Breast epithelium (tissue), 4 donors: ENCODE data around the gene MAK. TPM values are rescaled to one million over a fixed set of nuclear protein-coding genes. Genes with fewer than 3 reads are reported as not detected.

ENCODE experiments used
- DNase-seq, 2 donors: peaks; one replicate each; pipeline ENCODE4 v3.0.0-alpha.2; 2019; ENCODE audit warnings: low spot score in 2 of 2
- H3K27ac ChIP-seq, 2 donors: fragments of 200-600 bp; sonication (generic) in 1 of 2; one replicate each; pipeline ENCODE4 v1.5.1; 2016 to 2019; ENCODE audit warnings: mild to moderate bottlenecking in 1 of 2
- H3K27me3 ChIP-seq, 2 donors: fragments of 200-600 bp; sonication (generic) in 1 of 2; one replicate each; pipeline versions ENCODE4 v1.5.1 to v1.6.0; 2017 to 2019; ENCODE audit warnings: control low read depth in 1 of 2, mild to moderate bottlenecking in 1 of 2
- H3K36me3 ChIP-seq: fragments of 200-600 bp; one replicate; pipeline ENCODE4 v1.5.1; 2019
- H3K4me1 ChIP-seq, 2 donors: fragments of 200-600 bp; sonication (generic); one replicate each; pipeline ENCODE4 v1.5.1; 2016 to 2019; ENCODE audit warnings: control low read depth in 1 of 2
- H3K4me3 ChIP-seq, 3 donors: fragments of 200-600 bp; sonication (generic); 1 replicate in 2 of 3; 2 replicates in 1 of 3; pipeline ENCODE4 v1.5.1; 2016 to 2019; ENCODE audit warnings: mild to moderate bottlenecking in 3 of 3, moderate library complexity in 2 of 3
- H3K9me3 ChIP-seq, 2 donors: fragments of 200-600 bp; sonication (generic) in 1 of 2; one replicate each; pipeline ENCODE4 v1.5.1; 2016 to 2019; ENCODE audit warnings: control low read depth in 1 of 2
- CTCF ChIP-seq, 3 donors: fragments of 450-650 bp; IDR thresholded peaks; one replicate each; pipeline ENCODE4 v1.5.1; 2016 to 2017; ENCODE audit warnings: antibody characterized with exemption in 3 of 3, mild to moderate bottlenecking in 3 of 3, moderate library complexity in 3 of 3
- POLR2A ChIP-seq: fragments of 450-650 bp; IDR thresholded peaks from one replicate; pipeline ENCODE4 v1.6.1; 2016; ENCODE audit warnings: antibody characterized with exemption, mild to moderate bottlenecking, moderate library complexity
- POLR2AphosphoS5 ChIP-seq, 3 donors: sonication (generic); formaldehyde crosslinking; IDR thresholded peaks; one replicate each; pipeline ENCODE4 v1.6.1; 2017; ENCODE audit warnings: antibody characterized with exemption in 3 of 3
- intact Hi-C: fragments of 100-400 bp; cut with DNase I; formaldehyde crosslinking; loops from one replicate; pipeline ENCODE4 v1.15.1; 2023; ENCODE audit warnings: low total_unique reads
- total RNA-seq, 3 donors: library from RNA; depleted of rRNA; stranded (reverse); fragments of >200 nt; gene quantifications; one replicate each; pipeline ENCODE4 v1.1.0, GENCODE V29; 2016

The MAK gene
- total RNA-seq, 3 donors from 2014 or later, result 0.16 to 0.98 (median 0.59) TPM

GRCh38 chr6:10749734-10750133 lies 88.6 kb downstream of the MAK start:
- Histone ChIP-seq H3K4me3 (no peak overlapping the region), H3K4me1 (peaks cover 0 to 11% of the 10 kb centered on the region in 2 donors), H3K27ac (no peak overlapping the region), H3K36me3 (no peaks in the 10 kb centered on the region), H3K9me3 (no peaks in the 10 kb centered on the region), H3K27me3 (no peaks in the 10 kb centered on the region)
- no peak for DNase-seq
- TF ChIP-seq CTCF (IDR thresholded peaks at IDR 0.05), result no peak
- no peak for TF ChIP-seq POLR2A
- TF ChIP-seq POLR2AphosphoS5 (IDR thresholded peaks at IDR 0.05), result no peak
- intact Hi-C loops, result no loop called here

GRCh38 chr6:10747251-10747972 lies 90.9 kb downstream of the MAK start, which contains the start of gene TMEM14B:
Gene TMEM14B (plus strand): TSS chr6:10747805. CDS start chr6:10749246, 1,441 bp downstream.
- Histone ChIP-seq H3K4me3 (peak within 1 kb of the TSS; percentile 57 to 77 (median 69)), H3K36me3 (no peaks in the 10 kb centered on the region), H3K27me3 (no peaks in the 10 kb centered on the region), H3K4me1 (peaks cover 0 to 11% of the 10 kb centered on the region in 2 donors), H3K9me3 (no peaks in the 10 kb centered on the region), H3K27ac (peak within 1 kb of the TSS; percentile 75 to 84)
- DNase-seq, result peak; percentile 98 to 100
- intact Hi-C loops, result no loop called here
- no peak for TF ChIP-seq CTCF (IDR thresholded peaks at IDR 0.05)
- peak; percentile 57 for TF ChIP-seq POLR2A
- peak; percentile 71 to 89 (median 85) for TF ChIP-seq POLR2AphosphoS5 (IDR thresholded peaks at IDR 0.05)

- TF ChIP-seq POLR2A, result no peak
- TF ChIP-seq CTCF (IDR thresholded peaks at IDR 0.05), result no peak
- TF ChIP-seq POLR2AphosphoS5 (IDR thresholded peaks at IDR 0.05), result no peak
These were observed 91.5 kb downstream of the MAK start for GRCh38 chr6:10746915-10747250.

GRCh38 chr6:10745116-10745515 lies 93.2 kb downstream of the MAK start:
- TF ChIP-seq POLR2AphosphoS5 (IDR thresholded peaks at IDR 0.05), result no peak
- TF ChIP-seq POLR2A, result no peak
- TF ChIP-seq CTCF (IDR thresholded peaks at IDR 0.05), result no peak
- Histone ChIP-seq H3K9me3 (no peaks in the 10 kb centered on the region), H3K4me3 (no peak overlapping the region), H3K36me3 (no peaks in the 10 kb centered on the region), H3K4me1 (peaks cover 0 to 11% of the 10 kb centered on the region in 2 donors), H3K27me3 (no peaks in the 10 kb centered on the region), H3K27ac (no peak overlapping the region)
- intact Hi-C loops, result no loop called here
- no peak for DNase-seq

More at GRCh38 chr6:10746915-10747250, 91.5 kb downstream of the MAK start:
- H3K36me3 ChIP-seq, result no peaks in the 10 kb centered on the region
- intact Hi-C loops, result no loop called here
- peak overlapping the region; percentile 57 to 77 (median 69) for H3K4me3 ChIP-seq
- peak overlapping the region; percentile 75 to 84 for H3K27ac ChIP-seq
- peaks cover 0 to 11% of the 10 kb centered on the region in 2 donors for H3K4me1 ChIP-seq
- no peaks in the 10 kb centered on the region for H3K9me3 ChIP-seq
- DNase-seq, result no peak
- no peaks in the 10 kb centered on the region for H3K27me3 ChIP-seq

- Histone ChIP-seq H3K9me3 (no peaks in the 10 kb centered on the region), H3K4me1 (peaks cover 0 to 3% of the 10 kb centered on the region in 2 donors), H3K27me3 (no peaks in the 10 kb centered on the region), H3K4me3 (no peak overlapping the region), H3K27ac (no peak overlapping the region), H3K36me3 (no peaks in the 10 kb centered on the region)
- DNase-seq, result no peak
- TF ChIP-seq CTCF (IDR thresholded peaks at IDR 0.05) (no peak), POLR2A (no peak)
- intact Hi-C loops, result no loop called here
These were observed 94.8 kb downstream of the MAK start for GRCh38 chr6:10743515-10743914.
